ENCODE data around the gene MAST3. TPM values are rescaled to one million over a fixed set of nuclear protein-coding genes. Genes with fewer than 3 reads are reported as not detected.

Gene MAST3
- total and polyA plus RNA-seq, 4 donors = 4.3 to 10.6 (median 6.7) TPM

DNA sequence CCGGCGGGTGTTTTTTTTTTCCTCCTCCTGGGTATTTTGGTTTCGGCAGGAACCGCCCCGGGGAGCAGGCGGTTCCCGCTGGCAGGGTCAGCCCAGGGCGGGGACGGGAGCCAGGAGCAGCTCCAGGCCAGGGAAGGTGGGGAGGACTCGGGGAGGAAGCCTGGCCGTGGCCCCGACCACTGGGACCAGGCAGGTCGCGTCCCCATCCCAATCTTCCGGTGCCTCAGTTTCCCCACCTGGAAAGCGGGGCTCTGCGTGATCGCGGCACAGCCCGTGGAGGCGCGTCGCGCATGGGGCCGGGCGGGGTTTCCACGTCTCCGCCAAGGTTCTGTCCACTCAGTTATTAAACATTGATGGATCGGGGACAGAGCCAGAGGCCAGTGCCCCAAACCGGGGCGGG, 45.7 kb upstream of the MAST3 start:
- 14% methylated on average over 31 of the region's 31 CpGs for WGBS
- peak overlapping the region; percentile 45 to 47 (median 46) for H3K4me3 ChIP-seq (ENCODE audit: low read depth in 1 of 3, low read length in 3 of 3)
- peak overlapping the region in 1 of 2 donors; percentile 95 for H3K9ac ChIP-seq (ENCODE audit: low read depth in 1 of 2, low read length in 2 of 2)
- peaks cover 0 to 34% (median 25%) of the 10 kb centered on the region in 4 donors for H3K4me1 ChIP-seq (ENCODE audit: control insufficient read depth in 4 of 4, insufficient read depth in 4 of 4, low read length in 3 of 4)
- no peaks in the 10 kb centered on the region for H3K9me3 ChIP-seq (ENCODE audit: control insufficient read depth in 4 of 4, low read length in 3 of 4)
- H3K27me3 ChIP-seq (ENCODE audit: control insufficient read depth in 4 of 4, insufficient read depth in 4 of 4, low read length in 3 of 4) = no peaks in the 10 kb centered on the region
- no peaks in the 10 kb centered on the region for H3K36me3 ChIP-seq (ENCODE audit: control insufficient read depth in 4 of 4, insufficient read depth in 3 of 4, low read depth in 1 of 4, low read length in 3 of 4)
- no peak for DNase-seq (ENCODE audit: low spot score)
- TF ChIP-seq, protein P1, sequence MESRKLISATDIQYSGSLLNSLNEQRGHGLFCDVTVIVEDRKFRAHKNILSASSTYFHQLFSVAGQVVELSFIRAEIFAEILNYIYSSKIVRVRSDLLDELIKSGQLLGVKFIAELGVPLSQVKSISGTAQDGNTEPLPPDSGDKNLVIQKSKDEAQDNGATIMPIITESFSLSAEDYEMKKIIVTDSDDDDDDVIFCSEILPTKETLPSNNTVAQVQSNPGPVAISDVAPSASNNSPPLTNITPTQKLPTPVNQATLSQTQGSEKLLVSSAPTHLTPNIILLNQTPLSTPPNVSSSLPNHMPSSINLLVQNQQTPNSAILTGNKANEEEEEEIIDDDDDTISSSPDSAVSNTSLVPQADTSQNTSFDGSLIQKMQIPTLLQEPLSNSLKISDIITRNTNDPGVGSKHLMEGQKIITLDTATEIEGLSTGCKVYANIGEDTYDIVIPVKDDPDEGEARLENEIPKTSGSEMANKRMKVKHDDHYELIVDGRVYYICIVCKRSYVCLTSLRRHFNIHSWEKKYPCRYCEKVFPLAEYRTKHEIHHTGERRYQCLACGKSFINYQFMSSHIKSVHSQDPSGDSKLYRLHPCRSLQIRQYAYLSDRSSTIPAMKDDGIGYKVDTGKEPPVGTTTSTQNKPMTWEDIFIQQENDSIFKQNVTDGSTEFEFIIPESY (IDR thresholded peaks at IDR 0.05) = no peak
- TF ChIP-seq NR2F2 (IDR thresholded peaks at IDR 0.05) (no peak), HNF4A (conservative IDR thresholded peaks at IDR 0.05) (peak in 1 of 2 donors; percentile 27), YY1 (IDR thresholded peaks at IDR 0.05) (peak; percentile 31), RXRA (IDR thresholded peaks at IDR 0.05) (peak; percentile 51 to 66), RAD21 (IDR thresholded peaks at IDR 0.05) (peak in 1 of 2 donors; percentile 16), HNF4G (IDR thresholded peaks at IDR 0.05) (no peak), SP1 (IDR thresholded peaks at IDR 0.05) (peak; percentile 37)
- TF ChIP-seq, protein P2, sequence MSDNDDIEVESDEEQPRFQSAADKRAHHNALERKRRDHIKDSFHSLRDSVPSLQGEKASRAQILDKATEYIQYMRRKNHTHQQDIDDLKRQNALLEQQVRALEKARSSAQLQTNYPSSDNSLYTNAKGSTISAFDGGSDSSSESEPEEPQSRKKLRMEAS (IDR thresholded peaks at IDR 0.05) = no peak
- TF ChIP-seq, protein P3, sequence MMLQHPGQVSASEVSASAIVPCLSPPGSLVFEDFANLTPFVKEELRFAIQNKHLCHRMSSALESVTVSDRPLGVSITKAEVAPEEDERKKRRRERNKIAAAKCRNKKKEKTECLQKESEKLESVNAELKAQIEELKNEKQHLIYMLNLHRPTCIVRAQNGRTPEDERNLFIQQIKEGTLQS (IDR thresholded peaks at IDR 0.05) = no peak
- TF ChIP-seq, protein P4, sequence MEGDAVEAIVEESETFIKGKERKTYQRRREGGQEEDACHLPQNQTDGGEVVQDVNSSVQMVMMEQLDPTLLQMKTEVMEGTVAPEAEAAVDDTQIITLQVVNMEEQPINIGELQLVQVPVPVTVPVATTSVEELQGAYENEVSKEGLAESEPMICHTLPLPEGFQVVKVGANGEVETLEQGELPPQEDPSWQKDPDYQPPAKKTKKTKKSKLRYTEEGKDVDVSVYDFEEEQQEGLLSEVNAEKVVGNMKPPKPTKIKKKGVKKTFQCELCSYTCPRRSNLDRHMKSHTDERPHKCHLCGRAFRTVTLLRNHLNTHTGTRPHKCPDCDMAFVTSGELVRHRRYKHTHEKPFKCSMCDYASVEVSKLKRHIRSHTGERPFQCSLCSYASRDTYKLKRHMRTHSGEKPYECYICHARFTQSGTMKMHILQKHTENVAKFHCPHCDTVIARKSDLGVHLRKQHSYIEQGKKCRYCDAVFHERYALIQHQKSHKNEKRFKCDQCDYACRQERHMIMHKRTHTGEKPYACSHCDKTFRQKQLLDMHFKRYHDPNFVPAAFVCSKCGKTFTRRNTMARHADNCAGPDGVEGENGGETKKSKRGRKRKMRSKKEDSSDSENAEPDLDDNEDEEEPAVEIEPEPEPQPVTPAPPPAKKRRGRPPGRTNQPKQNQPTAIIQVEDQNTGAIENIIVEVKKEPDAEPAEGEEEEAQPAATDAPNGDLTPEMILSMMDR (IDR thresholded peaks at IDR 0.05; ENCODE audit: low read depth, low read length, missing input control) = no peak
- H3K27ac ChIP-seq (ENCODE audit: low read depth in 1 of 2, low read length in 2 of 2) = peak overlapping the region; percentile 88 to 89

DNA sequence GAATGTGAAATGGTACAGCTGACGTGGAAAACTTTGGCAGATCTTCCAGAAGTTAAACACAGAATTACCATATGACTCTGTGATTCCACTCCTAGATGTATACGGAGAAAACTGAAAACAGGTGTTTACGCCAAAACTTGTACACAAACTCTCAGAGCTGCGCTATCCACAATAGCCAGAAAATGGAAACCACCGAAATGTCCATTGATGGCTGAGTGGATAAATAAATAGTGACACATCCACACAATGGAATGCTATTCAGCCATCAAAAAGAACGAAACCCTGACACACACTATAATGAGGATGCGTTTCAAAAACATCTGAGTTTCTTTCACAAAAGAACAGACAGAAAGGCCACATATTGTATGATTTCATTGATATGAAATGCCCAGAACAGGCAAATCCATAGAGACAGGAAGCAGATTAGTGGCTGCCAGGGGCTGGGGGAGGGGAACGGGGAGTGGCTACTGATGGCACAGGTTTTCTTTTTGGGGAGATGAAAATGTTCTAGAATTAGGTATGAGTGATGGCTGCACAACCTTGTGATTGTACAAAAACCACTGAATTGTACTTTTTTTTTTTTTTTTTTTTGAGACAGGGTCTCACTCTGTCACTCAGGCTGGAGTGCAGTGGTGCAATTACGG, 43.9 kb upstream of the MAST3 start:
- Histone ChIP-seq H3K27me3 (ENCODE audit: control insufficient read depth in 4 of 4, insufficient read depth in 4 of 4, low read length in 3 of 4) (no peaks in the 10 kb centered on the region), H3K36me3 (ENCODE audit: control insufficient read depth in 4 of 4, insufficient read depth in 3 of 4, low read depth in 1 of 4, low read length in 3 of 4) (no peaks in the 10 kb centered on the region), H3K9ac (ENCODE audit: low read depth in 1 of 2, low read length in 2 of 2) (no peak overlapping the region), H3K4me3 (ENCODE audit: low read depth in 1 of 3, low read length in 3 of 3) (no peak overlapping the region), H3K27ac (ENCODE audit: low read depth in 1 of 2, low read length in 2 of 2) (peak overlapping the region; percentile 36 to 52), H3K9me3 (ENCODE audit: control insufficient read depth in 4 of 4, low read length in 3 of 4) (no peaks in the 10 kb centered on the region), H3K4me1 (ENCODE audit: control insufficient read depth in 4 of 4, insufficient read depth in 4 of 4, low read length in 3 of 4) (peaks cover 7 to 38% (median 27%) of the 10 kb centered on the region in 4 donors)
- DNase-seq (ENCODE audit: low spot score) = no peak
- TF ChIP-seq NR2F2 (IDR thresholded peaks at IDR 0.05) (no peak), GABPA (IDR thresholded peaks at IDR 0.05 in 1 of 2, conservative IDR thresholded peaks at IDR 0.05 in 1 of 2) (no peak)
- TF ChIP-seq, protein P3 (IDR thresholded peaks at IDR 0.05) = no peak
- 77% methylated on average over 9 of the region's 9 CpGs for WGBS

DNA sequence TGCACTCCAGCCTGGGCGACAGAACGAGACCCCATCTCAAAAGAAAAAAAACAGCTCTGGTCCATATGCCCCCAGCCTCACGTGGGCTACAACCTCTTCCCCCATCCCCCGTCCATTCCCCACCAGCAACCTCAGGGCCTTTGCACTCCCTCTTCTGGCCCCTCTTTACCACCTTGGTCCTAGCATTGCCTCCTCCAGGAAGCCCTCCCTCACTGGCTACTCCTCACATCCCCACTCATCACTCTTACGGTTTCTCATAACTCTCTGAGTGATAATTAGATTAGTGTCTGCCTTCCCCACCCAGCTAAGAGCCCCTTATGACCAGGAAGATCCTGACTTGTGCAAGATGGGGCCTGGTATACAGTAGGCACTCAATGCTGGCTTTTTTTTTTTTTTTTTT, 41.6 kb upstream of the MAST3 start:
- Histone ChIP-seq H3K9me3 (ENCODE audit: control insufficient read depth in 4 of 4, low read length in 3 of 4) (no peaks in the 10 kb centered on the region), H3K36me3 (ENCODE audit: control insufficient read depth in 4 of 4, insufficient read depth in 3 of 4, low read depth in 1 of 4, low read length in 3 of 4) (no peaks in the 10 kb centered on the region), H3K4me1 (ENCODE audit: control insufficient read depth in 4 of 4, insufficient read depth in 4 of 4, low read length in 3 of 4) (peaks cover 7 to 27% (median 18%) of the 10 kb centered on the region in 4 donors), H3K27me3 (ENCODE audit: control insufficient read depth in 4 of 4, insufficient read depth in 4 of 4, low read length in 3 of 4) (no peaks in the 10 kb centered on the region), H3K9ac (ENCODE audit: low read depth in 1 of 2, low read length in 2 of 2) (no peak overlapping the region), H3K27ac (ENCODE audit: low read depth in 1 of 2, low read length in 2 of 2) (peak overlapping the region in 1 of 2 donors; percentile 12), H3K4me3 (ENCODE audit: low read depth in 1 of 3, low read length in 3 of 3) (no peak overlapping the region)
- TF ChIP-seq RXRA (IDR thresholded peaks at IDR 0.05) = no peak
- no peak for TF ChIP-seq NR2F2 (IDR thresholded peaks at IDR 0.05)
- no peak for TF ChIP-seq SP1 (IDR thresholded peaks at IDR 0.05)
- TF ChIP-seq, protein P2 (IDR thresholded peaks at IDR 0.05) = no peak
- TF ChIP-seq FOXA2 (IDR thresholded peaks at IDR 0.05) = no peak
- no peak for TF ChIP-seq YY1 (IDR thresholded peaks at IDR 0.05)
- TF ChIP-seq FOXA1 (IDR thresholded peaks at IDR 0.05) = no peak
- TF ChIP-seq HNF4A (conservative IDR thresholded peaks at IDR 0.05) = no peak
- 93% methylated on average over 5 of the region's 5 CpGs for WGBS
- DNase-seq (ENCODE audit: low spot score) = no peak

All from liver (tissue), 9 donors.